ENCODE results near the gene ERV3-1. TPM values are rescaled to one million over a fixed set of nuclear protein-coding genes. Genes with fewer than 3 reads are reported as not detected.

Gene ERV3-1
- total RNA-seq, 4 donors from 2014 or later: 57.8 to 113 (median 73.2) TPM

- TF ChIP-seq, protein P1, sequence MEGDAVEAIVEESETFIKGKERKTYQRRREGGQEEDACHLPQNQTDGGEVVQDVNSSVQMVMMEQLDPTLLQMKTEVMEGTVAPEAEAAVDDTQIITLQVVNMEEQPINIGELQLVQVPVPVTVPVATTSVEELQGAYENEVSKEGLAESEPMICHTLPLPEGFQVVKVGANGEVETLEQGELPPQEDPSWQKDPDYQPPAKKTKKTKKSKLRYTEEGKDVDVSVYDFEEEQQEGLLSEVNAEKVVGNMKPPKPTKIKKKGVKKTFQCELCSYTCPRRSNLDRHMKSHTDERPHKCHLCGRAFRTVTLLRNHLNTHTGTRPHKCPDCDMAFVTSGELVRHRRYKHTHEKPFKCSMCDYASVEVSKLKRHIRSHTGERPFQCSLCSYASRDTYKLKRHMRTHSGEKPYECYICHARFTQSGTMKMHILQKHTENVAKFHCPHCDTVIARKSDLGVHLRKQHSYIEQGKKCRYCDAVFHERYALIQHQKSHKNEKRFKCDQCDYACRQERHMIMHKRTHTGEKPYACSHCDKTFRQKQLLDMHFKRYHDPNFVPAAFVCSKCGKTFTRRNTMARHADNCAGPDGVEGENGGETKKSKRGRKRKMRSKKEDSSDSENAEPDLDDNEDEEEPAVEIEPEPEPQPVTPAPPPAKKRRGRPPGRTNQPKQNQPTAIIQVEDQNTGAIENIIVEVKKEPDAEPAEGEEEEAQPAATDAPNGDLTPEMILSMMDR (IDR thresholded peaks at IDR 0.05; ENCODE audit: low read depth): no peak
These were observed 60.8 kb downstream of the ERV3-1 start for GRCh38 chr7:64945503-64946175.

Small RNA genes lying within 50 kb of the gene (small RNA-seq; reads per million reads assigned to genes)
- gene RNU6-1229P: not detected

Other genes starting within 250 kb of the ERV3-1 start
- 10 to 100 TPM; 11.2 to 14.9 (median 12.7) TPM for gene ZNF138, start 212.3 kb downstream of the ERV3-1 start, total RNA-seq
- 1 to 10 TPM; 4.4 to 8.1 (median 6.8) TPM for gene ZNF273, start 103.4 kb downstream of the ERV3-1 start, total RNA-seq
- 10 to 100 TPM; 51.2 to 89.6 (median 71.6) TPM for gene ZNF117, start 15.7 kb downstream of the ERV3-1 start, total RNA-seq